CD1c-positive myeloid dendritic cell (primary cell): ENCODE results near the gene UBL5.
"Not testable (repeated sequence)": the region's sequence is repeated elsewhere in the genome, so short reads cannot be mapped to it uniquely, and the experiment has no call there.

Experiments used
- DNase-seq: peaks from one replicate; pipeline ENCODE4 v3.0.0-alpha.2; 2016; ENCODE audit errors: extremely low spot score

UBL5 gene

DNA sequence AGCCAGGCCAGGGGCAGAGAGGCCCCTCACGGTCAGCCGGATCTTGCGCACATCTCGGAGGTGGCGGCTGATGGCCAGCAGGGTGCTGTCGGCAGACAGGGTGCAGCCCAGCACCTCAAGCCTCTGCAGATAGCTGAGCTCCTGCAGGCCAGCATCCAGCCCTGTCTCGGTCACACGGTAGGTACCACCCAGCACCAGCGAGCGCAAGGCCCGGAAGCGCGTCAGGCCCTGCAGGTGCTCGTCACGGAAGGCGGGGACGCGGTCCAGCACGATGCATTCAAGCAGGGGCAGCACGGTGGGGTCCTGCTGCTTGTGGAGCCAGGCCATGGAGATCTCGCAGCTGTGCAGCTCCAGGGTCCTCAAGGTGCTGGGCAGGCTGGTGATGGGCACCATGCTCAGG lies 16.6 kb upstream of the UBL5 start:
- DNase-seq: no peak

- no peak for DNase-seq
Observed at GRCh38 chr19:9818175-9818733, 9.5 kb upstream of the UBL5 start.

DNA sequence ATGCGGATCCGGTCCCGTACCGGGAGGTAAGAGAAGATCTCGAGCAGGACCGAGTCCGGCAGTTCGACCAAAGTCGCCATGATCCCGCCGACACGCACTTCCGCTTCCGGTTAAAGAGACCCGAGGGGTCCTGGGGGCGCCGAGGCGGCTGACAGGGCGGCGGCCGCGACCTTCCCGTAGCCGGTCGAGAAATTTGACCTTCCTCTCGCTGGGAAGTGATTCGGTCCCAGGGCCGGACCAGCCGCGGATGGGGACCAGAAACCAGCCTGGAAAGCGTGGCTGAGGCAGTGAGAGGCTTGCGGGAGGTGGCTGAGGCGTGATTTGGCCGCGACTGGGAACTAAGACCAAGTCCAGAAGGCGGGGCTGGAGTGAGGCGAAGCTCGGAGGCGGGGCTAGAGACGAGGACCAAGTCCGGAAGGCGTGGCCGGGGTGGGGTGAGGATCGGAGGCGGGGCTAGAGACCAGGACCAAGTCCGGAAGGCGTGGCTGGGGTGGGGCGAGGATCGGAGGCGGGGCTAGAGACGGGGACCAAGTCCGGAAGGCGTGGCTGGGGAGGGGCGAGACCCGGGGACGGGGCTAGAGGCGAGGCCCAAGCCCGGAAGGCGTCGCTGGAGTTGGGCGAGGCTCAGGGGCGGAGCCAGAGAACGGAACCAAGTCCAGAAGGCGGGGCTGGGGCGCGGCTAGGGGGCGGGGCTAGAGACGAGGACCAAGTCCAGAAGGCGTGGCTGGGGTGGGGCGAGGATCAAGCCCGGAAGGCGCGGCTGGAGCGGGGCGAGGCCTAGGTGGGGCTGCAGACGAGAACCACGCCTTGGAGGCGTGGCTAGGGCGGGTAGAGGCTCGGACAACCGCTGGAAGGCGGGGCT lies 8.8 kb upstream of the UBL5 start, which contains the start of gene FBXL12:
TSS of gene FBXL12 (minus strand) at position 346 of the 862 bp plus-strand sequence. CDS start at position 80, 266 bp downstream.
- DNase-seq: peak; percentile 100

GRCh38 chr19:9819596-9819909 lies 8.2 kb upstream of the UBL5 start:
- no peak for DNase-seq

DNA sequence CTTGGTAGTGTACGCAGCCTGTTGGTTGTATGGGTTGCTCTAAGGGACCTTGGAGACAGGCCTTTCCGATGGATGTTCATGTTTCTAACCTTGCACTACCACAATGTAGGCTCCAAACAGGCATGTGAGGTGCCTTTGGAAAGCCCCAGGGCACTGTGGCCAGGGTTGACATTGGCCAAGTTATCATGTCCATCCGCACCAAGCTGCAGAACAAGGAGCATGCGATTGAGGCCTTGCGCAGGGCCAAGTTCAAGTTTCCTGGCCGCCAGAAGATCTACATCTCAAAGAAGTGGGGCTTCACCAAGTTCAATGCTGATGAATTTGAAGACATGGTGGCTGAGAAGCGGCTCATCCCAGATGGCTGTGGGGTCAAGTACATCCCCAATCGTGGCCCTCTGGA lies 7.7 kb upstream of the UBL5 start:
- not testable (repeated sequence) for DNase-seq

DNA sequence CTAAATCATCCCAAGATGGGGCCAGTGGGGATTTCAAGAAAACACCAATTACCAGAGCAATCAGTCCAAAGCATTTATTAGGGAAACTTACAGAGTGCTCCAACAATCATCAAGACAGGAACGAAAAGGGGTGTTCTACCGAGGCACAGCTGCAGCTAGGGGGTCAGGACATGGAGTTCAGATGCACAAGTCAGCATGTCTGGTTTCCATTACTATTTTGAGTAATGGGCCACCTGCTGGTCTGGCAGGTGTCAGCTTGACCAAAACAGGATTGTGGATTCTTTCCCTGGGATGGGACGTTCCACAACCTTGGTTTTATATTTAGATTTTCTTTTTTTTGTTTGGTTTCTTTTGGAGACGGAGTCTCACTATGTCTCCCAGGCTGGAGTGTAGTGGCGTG lies 3.9 kb upstream of the UBL5 start:
- no peak for DNase-seq

GRCh38 chr19:9828551-9829063 lies 889 bp downstream of the UBL5 start:
- no peak for DNase-seq

- no peak for DNase-seq
Observed at GRCh38 chr19:9834307-9834725, 6.6 kb downstream of the UBL5 start.

DNA sequence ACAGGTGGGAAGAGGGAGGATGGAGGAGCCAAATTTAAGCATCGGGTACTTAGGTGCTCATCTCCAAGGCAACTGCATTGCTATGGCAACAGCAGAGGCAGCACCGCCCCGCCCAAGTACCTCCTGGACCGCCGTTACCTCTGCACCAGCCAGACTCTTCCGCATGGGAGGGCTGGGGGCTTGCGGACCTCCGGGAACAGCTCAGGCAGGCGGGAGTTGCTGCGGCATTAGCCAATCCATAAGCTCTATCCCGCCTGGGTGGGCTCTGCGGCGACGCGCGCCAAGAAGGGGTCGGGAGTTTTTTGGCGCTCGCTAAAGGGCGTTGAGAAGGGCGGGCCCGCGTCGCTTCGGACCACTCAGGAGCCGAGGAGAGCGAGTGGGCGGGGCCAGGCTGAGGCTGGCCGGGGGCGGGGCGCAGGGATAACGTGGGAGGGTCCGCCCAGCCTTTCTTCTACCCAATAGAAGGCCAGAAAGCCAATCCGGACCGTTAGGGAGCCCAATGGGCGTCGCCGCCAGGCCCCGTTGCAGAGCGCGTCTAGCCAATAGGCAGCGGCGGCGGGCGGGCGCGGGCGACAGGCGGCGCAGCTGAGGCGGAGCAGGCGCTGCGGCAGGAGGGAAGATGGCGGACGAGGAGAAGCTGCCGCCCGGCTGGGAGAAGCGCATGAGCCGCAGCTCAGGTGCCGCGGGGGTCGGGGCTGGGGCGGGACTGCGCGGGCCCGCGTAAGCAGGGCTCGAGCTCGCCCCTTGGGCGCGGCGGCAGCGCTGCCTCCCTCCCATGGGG lies 7.2 kb downstream of the UBL5 start, which contains the start of gene PIN1:
TSS of gene PIN1 (plus strand) at position 593 of the 781 bp plus-strand sequence. CDS start at position 620, 27 bp downstream.
- peak; percentile 99 for DNase-seq

DNA sequence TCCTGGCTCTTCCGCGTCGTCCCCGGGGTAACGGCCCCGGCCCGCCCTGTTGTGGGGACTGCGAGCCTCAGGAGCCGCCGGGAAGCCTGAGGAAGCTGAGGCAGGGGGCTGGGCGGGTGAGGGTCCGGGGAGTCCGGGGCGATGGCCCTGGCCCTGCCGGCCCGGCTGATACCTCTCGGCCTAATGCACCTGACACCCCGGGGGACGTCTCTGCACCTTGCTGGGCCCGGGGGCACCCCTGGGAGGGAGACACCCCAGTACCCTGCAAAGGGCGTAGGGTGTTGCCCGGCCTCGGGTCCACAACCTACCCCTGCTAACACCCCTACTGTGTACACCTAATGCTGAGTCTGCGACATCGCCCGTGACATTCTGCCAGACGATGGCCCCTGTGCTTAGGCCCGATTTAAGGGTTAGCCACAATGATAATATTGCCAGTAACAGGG lies 7.8 kb downstream of the UBL5 start:
- DNase-seq: no peak

GRCh38 chr19:9836021-9836420 lies 8.3 kb downstream of the UBL5 start:
- no peak for DNase-seq

GRCh38 chr19:9838324-9838723 lies 10.6 kb downstream of the UBL5 start:
- DNase-seq: no peak

GRCh38 chr19:9839415-9839814 lies 11.7 kb downstream of the UBL5 start:
- DNase-seq: no peak

GRCh38 chr19:9842834-9843625 lies 15.3 kb downstream of the UBL5 start:
- DNase-seq: no peak

DNA sequence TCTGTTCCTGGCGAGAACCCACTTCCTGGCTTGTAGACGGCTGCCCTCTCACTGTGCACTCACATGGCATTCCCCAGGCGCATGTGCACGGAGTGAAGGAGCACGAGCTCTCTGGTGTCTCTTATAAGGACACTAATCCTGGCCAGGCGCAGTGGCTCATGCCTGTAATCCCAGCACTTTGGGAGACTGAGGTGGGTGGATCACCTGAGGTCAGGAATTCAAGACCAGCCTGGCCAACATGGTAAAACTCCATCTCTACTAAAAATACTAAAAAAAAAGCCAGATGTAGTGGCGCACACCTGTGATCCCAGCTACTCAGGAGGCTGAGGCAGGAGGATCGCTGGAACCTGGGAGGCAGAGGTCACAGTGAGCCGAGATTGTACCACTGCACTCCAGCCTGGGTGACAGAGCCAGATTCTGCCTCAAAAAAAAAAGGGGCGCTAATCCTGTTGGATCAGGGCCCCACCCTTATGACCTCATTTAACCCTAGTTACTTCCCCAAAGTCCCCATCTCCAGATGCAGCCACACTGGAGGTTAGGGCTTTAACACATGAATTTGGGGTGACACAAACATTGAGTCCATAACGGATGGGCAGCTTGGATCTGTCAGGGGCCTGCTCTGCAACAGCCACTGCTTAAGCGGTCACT lies 16.0 kb downstream of the UBL5 start:
- not testable (repeated sequence) for DNase-seq

- peak; percentile 20 for DNase-seq
Observed at GRCh38 chr19:9847087-9847671, 19.5 kb downstream of the UBL5 start.

- no peak for DNase-seq
Observed at GRCh38 chr19:9848060-9848459, 20.3 kb downstream of the UBL5 start.

DNA sequence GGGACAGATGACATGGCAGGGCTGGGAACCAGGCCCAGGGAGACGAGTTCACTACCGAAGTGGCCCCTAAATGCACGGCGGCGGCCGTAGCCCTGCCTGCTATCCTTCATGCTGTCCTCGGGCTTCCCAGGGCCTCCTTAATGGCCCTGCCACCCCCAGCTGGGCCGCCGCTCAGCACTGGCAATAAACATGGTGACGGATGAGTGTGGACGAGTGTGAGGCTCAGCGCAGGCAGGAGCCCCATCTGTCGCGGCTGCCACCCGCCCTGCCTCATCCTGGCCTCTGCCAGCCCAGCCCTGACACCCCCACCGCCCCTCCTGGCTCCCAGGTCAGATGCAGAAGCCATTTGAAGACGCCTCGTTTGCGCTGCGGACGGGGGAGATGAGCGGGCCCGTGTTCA lies 21.0 kb downstream of the UBL5 start:
- DNase-seq: no peak

GRCh38 chr19:9849791-9850190 lies 22.1 kb downstream of the UBL5 start:
- no peak for DNase-seq

GRCh38 chr19:9850235-9850959 lies 22.7 kb downstream of the UBL5 start:
- no peak for DNase-seq
